ENCODE measurements around the gene DHRS4L2. TPM values are rescaled to one million over a fixed set of nuclear protein-coding genes. Genes with fewer than 3 reads are reported as not detected.

Gene DHRS4L2
- total RNA-seq: 22.5 and 25.9 TPM in 2 replicates

GRCh38 chr14:23988607-23989363 lies at the start of gene DHRS4L2:
DHRS4L2 (plus strand) TSS chr14:23988929; CDS start chr14:23988948, 19 bp downstream.

DNA sequence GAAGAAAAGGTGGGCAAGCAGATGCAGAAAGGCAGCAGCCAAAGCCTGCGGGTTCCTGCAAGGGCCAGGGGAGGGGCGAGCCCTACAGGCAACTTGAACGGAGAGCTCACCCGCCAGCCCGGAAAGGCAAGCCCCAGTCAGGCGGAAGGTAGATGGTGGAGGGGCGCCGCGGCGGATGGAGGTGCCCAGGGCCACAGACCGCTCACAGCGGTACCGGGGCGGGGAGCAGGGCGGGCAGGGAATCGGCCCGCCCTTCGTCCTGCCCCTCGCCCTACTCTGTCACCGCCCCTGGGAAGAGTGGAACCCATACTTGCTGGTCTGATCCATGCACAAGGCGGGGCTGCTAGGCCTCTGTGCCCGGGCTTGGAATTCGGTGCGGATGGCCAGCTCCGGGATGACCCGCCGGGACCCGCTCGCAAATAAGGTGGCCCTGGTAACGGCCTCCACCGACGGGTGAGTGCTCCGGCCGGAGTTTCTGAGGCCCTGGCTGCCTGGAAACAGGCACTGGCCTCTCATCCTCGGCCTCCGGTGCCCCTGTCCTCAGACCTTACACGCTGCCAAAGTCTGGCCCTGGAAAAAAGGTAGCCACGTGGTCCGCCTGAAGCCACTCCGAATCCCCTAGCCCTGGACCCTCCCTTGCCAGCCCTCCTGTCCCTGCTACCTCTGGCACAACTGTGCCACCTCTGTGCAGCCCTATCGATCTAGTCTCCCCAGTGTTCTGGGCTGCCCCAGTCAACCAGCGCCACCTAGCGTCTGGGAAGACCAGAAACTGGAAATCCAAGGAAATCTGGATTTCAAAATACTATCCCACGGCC lies 35.1 kb upstream of the DHRS4L2 start, which contains the start of gene DHRS4:
Gene DHRS4, plus strand, starts transcription at position 307 of the 815 bp plus-strand sequence. Its CDS starts 19 bp downstream, at position 326.

DNA sequence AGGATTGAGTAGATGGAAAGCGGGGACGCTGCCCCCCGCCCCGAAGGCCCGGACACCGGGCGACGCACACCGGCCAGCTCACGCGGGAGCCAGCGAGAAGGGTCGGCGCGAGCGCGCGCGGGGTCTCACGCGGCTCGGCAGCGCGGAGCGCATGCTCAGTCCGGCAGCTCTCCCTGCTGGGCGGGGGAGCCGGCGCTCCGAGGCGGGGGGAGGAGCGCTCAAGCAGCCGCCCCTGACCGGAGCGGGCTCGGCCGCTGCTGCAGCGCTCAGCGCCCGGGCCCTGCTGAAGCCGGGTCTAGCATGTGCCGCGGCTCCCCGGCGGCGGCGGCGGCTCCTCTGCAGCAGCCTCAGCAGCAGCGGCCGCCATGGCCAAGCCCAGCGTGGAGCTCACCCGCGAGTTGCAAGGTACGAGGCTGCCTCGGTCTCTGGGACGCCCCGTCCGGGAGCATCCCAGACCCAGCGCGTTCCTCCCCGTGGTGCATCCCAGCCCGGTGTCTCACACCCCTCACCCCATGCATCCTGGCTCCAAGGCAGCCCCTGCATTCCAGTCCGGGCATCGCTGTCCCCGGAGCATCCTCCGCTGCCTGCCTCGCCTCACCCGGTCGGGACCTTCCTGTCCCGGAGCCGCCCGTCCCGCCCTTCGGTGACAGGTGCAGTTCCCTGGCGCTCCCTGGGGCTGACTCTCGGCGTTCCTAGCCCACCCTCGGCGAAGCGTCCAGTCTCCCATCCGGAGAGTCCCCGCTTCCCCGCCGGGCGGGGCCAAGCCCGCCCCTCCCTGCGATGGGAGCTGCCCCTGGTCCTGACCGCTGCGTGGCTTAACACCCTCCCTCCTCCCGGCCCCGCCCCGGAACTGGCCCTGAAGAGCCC lies 63.3 kb downstream of the DHRS4L2 start, which contains the start of gene CARMIL3:
Gene CARMIL3, plus strand, starts transcription at position 221 of the 867 bp plus-strand sequence. Its CDS starts 145 bp downstream, at position 366.

Other genes with a start within 250 kb of the DHRS4L2 start
- gene DHRS4, start 35.2 kb upstream of the DHRS4L2 start, total RNA-seq: 59.7 and 83.0 TPM in 2 replicates
- not detected in 2 replicates for gene CARMIL3, start 63.1 kb downstream of the DHRS4L2 start, total RNA-seq
- gene CPNE6, start 82.6 kb downstream of the DHRS4L2 start, total RNA-seq: not detected in 2 replicates
- 44.0 and 79.9 TPM in 2 replicates for gene PCK2, start 105.4 kb downstream of the DHRS4L2 start, total RNA-seq
- 57.1 and 70.3 TPM in 2 replicates for gene DCAF11, start 125.8 kb downstream of the DHRS4L2 start, total RNA-seq
- under 0.01 and 0.29 TPM in 2 replicates for gene NRL, start 126.0 kb downstream of the DHRS4L2 start, total RNA-seq
- gene FITM1, start 141.7 kb downstream of the DHRS4L2 start, total RNA-seq: not detected in 2 replicates
- gene PSME1, start 147.3 kb downstream of the DHRS4L2 start, total RNA-seq: 181 and 193 TPM in 2 replicates
- 14.0 and 20.2 TPM in 2 replicates for gene EMC9, start 152.7 kb downstream of the DHRS4L2 start, total RNA-seq
- 105 and 124 TPM in 2 replicates for gene PSME2, start 157.7 kb downstream of the DHRS4L2 start, total RNA-seq
- 35.7 and 41.8 TPM in 2 replicates for gene RNF31, start 158.6 kb downstream of the DHRS4L2 start, total RNA-seq
- 66.8 and 80.4 TPM in 2 replicates for gene IRF9, start 172.3 kb downstream of the DHRS4L2 start, total RNA-seq
- gene REC8, start 183.2 kb downstream of the DHRS4L2 start, total RNA-seq: 20.0 and 44.7 TPM in 2 replicates
- 70.4 and 79.0 TPM in 2 replicates for gene IPO4, start 199.9 kb downstream of the DHRS4L2 start, total RNA-seq
- 85.9 and 92.5 TPM in 2 replicates for gene TM9SF1, start 206.5 kb downstream of the DHRS4L2 start, total RNA-seq
- not detected in 2 replicates for gene TSSK4, start 216.8 kb downstream of the DHRS4L2 start, total RNA-seq
- 28.0 and 40.8 TPM in 2 replicates for gene CHMP4A, start 224.6 kb downstream of the DHRS4L2 start, total RNA-seq
- 11.8 and 12.8 TPM in 2 replicates for gene MDP1, start 227.1 kb downstream of the DHRS4L2 start, total RNA-seq
- gene NEDD8, start 243.4 kb downstream of the DHRS4L2 start, total RNA-seq: 229 and 231 TPM in 2 replicates
- 83.0 and 111 TPM in 2 replicates for gene GMPR2, start 244.0 kb downstream of the DHRS4L2 start, total RNA-seq